CD4-positive, alpha-beta T cell treated with Interleukin-6 for 4 hours (primary cell): ENCODE results near the gene CHST11.

Experiments used
- DNase-seq: peaks from one replicate; pipeline ENCODE4 v3.0.0-alpha.2; 2020; ENCODE audit warnings: mixed read lengths

CHST11 gene

GRCh38 chr12:104484079-104484478 is 27.3 kb downstream of the CHST11 start:
- DNase-seq, result no peak

- peak; percentile 72 for DNase-seq
These were observed 29.1 kb downstream of the CHST11 start for GRCh38 chr12:104485651-104486362.

- no peak for DNase-seq
These were observed 29.6 kb downstream of the CHST11 start for GRCh38 chr12:104486363-104486750.

GRCh38 chr12:104486943-104487819 is 30.4 kb downstream of the CHST11 start:
- DNase-seq, result no peak

- no peak for DNase-seq
These were observed 31.6 kb downstream of the CHST11 start for GRCh38 chr12:104488374-104488773.

GRCh38 chr12:104490186-104490585 is 33.4 kb downstream of the CHST11 start:
- DNase-seq, result no peak

GRCh38 chr12:104490850-104491249 is 34.1 kb downstream of the CHST11 start:
- DNase-seq, result no peak

- no peak for DNase-seq
These were observed 36.7 kb downstream of the CHST11 start for GRCh38 chr12:104493496-104493895.

GRCh38 chr12:104494137-104494792 is 37.5 kb downstream of the CHST11 start:
- DNase-seq, result peak; percentile 46

- no peak for DNase-seq
These were observed 38.0 kb downstream of the CHST11 start for GRCh38 chr12:104494793-104495158.

- no peak for DNase-seq
These were observed 39.0 kb downstream of the CHST11 start for GRCh38 chr12:104495786-104496185.

- DNase-seq, result no peak
These were observed 39.6 kb downstream of the CHST11 start for GRCh38 chr12:104496336-104496735.

GRCh38 chr12:104498211-104498801 is 41.6 kb downstream of the CHST11 start:
- peak; percentile 49 for DNase-seq

- DNase-seq, result no peak
These were observed 43.1 kb downstream of the CHST11 start for GRCh38 chr12:104499668-104500332.

- no peak for DNase-seq
These were observed 44.4 kb downstream of the CHST11 start for GRCh38 chr12:104501115-104501514.

- DNase-seq, result no peak
These were observed 44.9 kb downstream of the CHST11 start for GRCh38 chr12:104501660-104502059.

- no peak for DNase-seq
These were observed 45.5 kb downstream of the CHST11 start for GRCh38 chr12:104502217-104502616.

- DNase-seq, result no peak
These were observed 45.9 kb downstream of the CHST11 start for GRCh38 chr12:104502638-104503037.

GRCh38 chr12:104503191-104503590 is 46.4 kb downstream of the CHST11 start:
- no peak for DNase-seq

GRCh38 chr12:104504146-104504545 is 47.4 kb downstream of the CHST11 start:
- DNase-seq, result no peak

- no peak for DNase-seq
These were observed 48.5 kb downstream of the CHST11 start for GRCh38 chr12:104505095-104505818.
